ENCODE results near the gene CSGALNACT2.

- TF ChIP-seq CTCF (IDR thresholded peaks at IDR 0.05) (no peak), POLR2A (IDR thresholded peaks at IDR 0.05) (no peak)
These were observed 88.2 kb downstream of the CSGALNACT2 start for GRCh38 chr10:43226441-43226840.
